Glutamatergic neuron (in vitro differentiated cells): Measurements from ENCODE around the gene CDC42SE2. TPM values are rescaled to one million over a fixed set of nuclear protein-coding genes. Genes with fewer than 3 reads are reported as not detected.
"Not testable (repeated sequence)": the region's sequence is repeated elsewhere in the genome, so short reads cannot be mapped to it uniquely, and the experiment has no call there.

Experiments used
- DNase-seq: peaks from one replicate; pipeline ENCODE4 v3.0.0; 2022
- H3K27ac Mint-ChIP-seq: one replicate; pipeline ENCODE4 v1.8.0; 2020; ENCODE audit warnings: mild to moderate bottlenecking, mixed read lengths, inconsistent platforms; ENCODE audit not compliant: unreplicated experiment
- H3K27me3 Mint-ChIP-seq: one replicate; pipeline ENCODE4 v1.8.0; 2020; ENCODE audit warnings: mild to moderate bottlenecking, moderate library complexity, mixed read lengths, inconsistent platforms; ENCODE audit not compliant: unreplicated experiment
- H3K36me3 Mint-ChIP-seq: one replicate; pipeline ENCODE4 v1.8.0; 2020; ENCODE audit warnings: mild to moderate bottlenecking, mixed read lengths, inconsistent platforms; ENCODE audit not compliant: unreplicated experiment
- H3K4me1 Mint-ChIP-seq: one replicate; pipeline ENCODE4 v1.8.0; 2020; ENCODE audit warnings: mild to moderate bottlenecking, low read depth, mixed read lengths, inconsistent platforms; ENCODE audit not compliant: unreplicated experiment
- H3K4me3 Mint-ChIP-seq: one replicate; pipeline ENCODE4 v1.8.0; 2020; ENCODE audit warnings: mild to moderate bottlenecking, mixed read lengths, inconsistent platforms; ENCODE audit not compliant: unreplicated experiment
- H3K9me3 Mint-ChIP-seq: one replicate; pipeline ENCODE4 v1.8.0; 2020; ENCODE audit warnings: mild to moderate bottlenecking, moderate library complexity, mixed read lengths, inconsistent platforms; ENCODE audit not compliant: unreplicated experiment
- total RNA-seq: library from RNA; stranded (reverse); fragmentation: NEBNext Ultra II Directional; extraction: Animal tissue kit (Norgen Biotek cat#: 25700); gene quantifications from one replicate; pipeline ENCODE4 v1.2.1, GENCODE V29; 2021; ENCODE audit not compliant: unreplicated experiment
- TF ChIP-seq, protein P1 (sequence below): fragments of 200-600 bp; sonication (generic); IDR thresholded peaks from one replicate; pipeline ENCODE4 v1.5.0; 2021; ENCODE audit not compliant: partially characterized antibody, unreplicated experiment

Gene CDC42SE2
- total RNA-seq, 1 donor from 2014 or later: 15.5 TPM

DNA sequence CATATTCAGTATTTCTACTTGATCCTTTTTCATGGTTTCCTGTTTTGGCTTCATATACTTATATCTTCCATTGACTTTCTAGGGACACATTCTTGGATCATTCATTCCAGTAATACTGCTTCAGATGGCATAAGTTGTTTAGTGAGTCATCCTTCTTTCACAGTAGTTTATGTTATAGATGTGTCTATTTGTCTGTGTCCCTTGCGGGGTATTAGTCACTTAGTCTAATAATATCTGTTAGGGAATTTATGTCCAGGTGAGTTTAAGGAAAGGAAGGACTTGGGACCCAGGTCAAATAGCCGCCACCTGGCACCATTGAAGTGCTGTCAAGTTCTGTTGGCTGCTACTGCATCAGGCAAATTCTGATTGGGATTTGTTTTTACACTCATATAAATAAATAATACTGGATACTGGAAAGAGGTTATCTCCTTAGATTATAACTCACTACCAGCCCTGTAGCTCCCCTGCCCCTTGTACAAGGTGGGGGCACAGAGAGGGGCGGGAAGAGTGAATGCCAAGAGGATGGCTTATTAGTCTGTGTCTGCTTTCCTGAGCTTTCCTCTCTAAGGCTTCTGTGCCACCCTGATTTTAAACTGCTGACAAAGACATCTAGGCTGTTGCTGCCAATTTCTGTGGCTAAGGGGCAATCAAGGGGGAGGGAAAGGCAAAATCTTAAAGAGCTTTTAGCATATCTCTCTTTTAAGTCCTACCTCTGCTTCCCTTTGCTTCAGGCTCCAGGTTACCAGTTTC, 64.9 kb downstream of the CDC42SE2 start:
- Mint-ChIP-seq H3K4me1 (no peaks in the 10 kb centered on the region), H3K36me3 (no peaks in the 10 kb centered on the region), H3K4me3 (no peak overlapping the region), H3K9me3 (no peaks in the 10 kb centered on the region), H3K27ac (no peak overlapping the region), H3K27me3 (no peaks in the 10 kb centered on the region)
- TF ChIP-seq, protein P1, sequence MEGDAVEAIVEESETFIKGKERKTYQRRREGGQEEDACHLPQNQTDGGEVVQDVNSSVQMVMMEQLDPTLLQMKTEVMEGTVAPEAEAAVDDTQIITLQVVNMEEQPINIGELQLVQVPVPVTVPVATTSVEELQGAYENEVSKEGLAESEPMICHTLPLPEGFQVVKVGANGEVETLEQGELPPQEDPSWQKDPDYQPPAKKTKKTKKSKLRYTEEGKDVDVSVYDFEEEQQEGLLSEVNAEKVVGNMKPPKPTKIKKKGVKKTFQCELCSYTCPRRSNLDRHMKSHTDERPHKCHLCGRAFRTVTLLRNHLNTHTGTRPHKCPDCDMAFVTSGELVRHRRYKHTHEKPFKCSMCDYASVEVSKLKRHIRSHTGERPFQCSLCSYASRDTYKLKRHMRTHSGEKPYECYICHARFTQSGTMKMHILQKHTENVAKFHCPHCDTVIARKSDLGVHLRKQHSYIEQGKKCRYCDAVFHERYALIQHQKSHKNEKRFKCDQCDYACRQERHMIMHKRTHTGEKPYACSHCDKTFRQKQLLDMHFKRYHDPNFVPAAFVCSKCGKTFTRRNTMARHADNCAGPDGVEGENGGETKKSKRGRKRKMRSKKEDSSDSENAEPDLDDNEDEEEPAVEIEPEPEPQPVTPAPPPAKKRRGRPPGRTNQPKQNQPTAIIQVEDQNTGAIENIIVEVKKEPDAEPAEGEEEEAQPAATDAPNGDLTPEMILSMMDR: no peak
- no peak for DNase-seq

GRCh38 chr5:131329286-131329560, 65.4 kb downstream of the CDC42SE2 start:
- Mint-ChIP-seq H3K27me3 (no peaks in the 10 kb centered on the region), H3K27ac (no peak overlapping the region), H3K9me3 (no peaks in the 10 kb centered on the region), H3K36me3 (no peaks in the 10 kb centered on the region), H3K4me3 (no peak overlapping the region), H3K4me1 (no peaks in the 10 kb centered on the region)
- TF ChIP-seq, protein P1: no peak
- DNase-seq: no peak

DNA sequence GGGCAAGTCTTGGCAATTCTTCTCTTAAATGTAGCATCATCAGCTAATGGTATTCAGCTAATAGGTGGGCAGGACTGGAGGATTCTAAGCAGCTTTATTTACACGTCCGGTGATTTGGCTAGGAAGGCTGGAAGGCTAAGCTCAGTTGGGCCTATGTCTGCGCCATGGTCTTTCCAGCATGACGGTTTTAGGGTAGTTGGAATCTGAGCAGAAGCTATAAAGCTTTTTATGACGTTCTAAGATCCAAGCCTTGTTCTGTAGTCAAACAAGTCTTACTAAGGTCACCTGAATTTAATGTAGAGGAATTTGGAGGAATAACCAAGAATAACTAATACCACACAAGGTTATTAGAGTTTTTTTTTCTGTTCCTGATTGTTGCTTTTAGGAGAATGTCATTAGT, 66.2 kb downstream of the CDC42SE2 start:
- Mint-ChIP-seq H3K27me3 (no peaks in the 10 kb centered on the region), H3K9me3 (peaks cover 1% of the 10 kb centered on the region), H3K27ac (no peak overlapping the region), H3K4me3 (no peak overlapping the region), H3K4me1 (no peaks in the 10 kb centered on the region), H3K36me3 (peaks cover 5% of the 10 kb centered on the region)
- DNase-seq: no peak
- TF ChIP-seq, protein P1: no peak

GRCh38 chr5:131335756-131336155, 71.9 kb downstream of the CDC42SE2 start:
- H3K4me3 Mint-ChIP-seq, H3K27ac Mint-ChIP-seq, DNase-seq, H3K4me1 Mint-ChIP-seq, H3K27me3 Mint-ChIP-seq: not testable (repeated sequence)
- Mint-ChIP-seq H3K9me3 (peaks cover 12% of the 10 kb centered on the region), H3K36me3 (peaks cover 24% of the 10 kb centered on the region)

DNA sequence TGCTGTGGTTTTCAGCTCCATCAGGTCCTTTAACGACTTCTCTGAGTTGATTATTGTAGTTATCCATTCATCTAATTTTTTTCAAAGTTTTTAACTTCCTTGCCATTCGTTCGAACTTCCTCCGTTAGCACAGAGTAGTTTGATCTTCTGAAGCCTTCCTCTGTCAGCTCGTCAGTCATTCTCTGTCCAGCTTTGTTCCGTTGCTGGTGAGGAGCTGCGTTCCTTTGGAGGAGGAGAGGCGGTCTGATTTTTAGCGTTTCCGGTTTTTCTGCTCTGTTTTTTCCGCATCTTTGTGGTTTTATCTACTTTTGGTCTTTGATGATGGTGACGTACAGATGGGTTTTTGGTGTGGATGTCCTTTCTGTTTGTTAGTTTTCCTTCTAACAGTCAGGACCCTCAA, 72.9 kb downstream of the CDC42SE2 start:
- Mint-ChIP-seq H3K36me3 (peaks cover 24% of the 10 kb centered on the region), H3K9me3 (peaks cover 12% of the 10 kb centered on the region)

DNA sequence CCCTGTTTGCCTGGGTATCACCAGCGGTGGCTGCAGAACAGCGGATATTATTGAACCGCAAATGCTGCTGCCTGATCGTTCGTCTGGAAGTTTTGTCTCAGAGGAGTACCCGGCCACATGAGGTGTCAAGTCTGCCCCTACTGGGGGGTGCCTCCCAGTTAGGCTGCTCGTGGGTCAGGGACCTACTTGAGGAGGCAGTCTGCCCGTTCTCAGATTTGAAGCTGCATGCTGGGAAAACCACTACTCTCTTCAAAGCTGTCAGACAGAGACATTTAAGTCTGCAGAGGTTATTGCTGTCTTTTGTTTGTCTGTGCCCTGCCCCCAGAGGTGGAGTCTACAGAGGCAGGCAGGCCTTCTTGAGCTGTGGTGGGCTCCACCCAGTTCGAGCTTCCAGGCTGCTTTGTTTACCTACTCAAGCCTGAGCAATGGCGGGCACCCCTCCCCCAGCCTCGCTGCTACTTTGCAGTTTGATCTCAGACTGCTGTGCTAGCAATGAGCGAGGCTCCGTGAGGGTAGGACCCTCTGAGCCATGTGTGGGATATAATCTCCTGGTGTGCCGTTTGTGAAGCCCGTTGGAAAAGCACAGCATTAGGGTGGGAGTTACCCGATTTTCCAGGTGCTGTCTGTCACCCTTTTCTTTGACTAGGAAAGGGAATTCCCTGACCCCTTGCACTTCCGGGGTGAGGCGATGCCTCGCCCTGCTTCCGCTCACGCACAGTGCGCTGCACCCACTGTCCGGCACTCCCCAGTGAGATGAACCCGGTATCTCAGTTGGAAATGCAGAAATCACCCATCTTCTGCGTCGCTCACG, 73.6 kb downstream of the CDC42SE2 start:
- not testable (repeated sequence) for H3K27me3 Mint-ChIP-seq, H3K4me1 Mint-ChIP-seq, H3K27ac Mint-ChIP-seq, H3K4me3 Mint-ChIP-seq
- Mint-ChIP-seq H3K36me3 (peaks cover 24% of the 10 kb centered on the region), H3K9me3 (peaks cover 12% of the 10 kb centered on the region)
- DNase-seq: peak; percentile 28

More for the DNA sequence above, 72.9 kb downstream of the CDC42SE2 start:
- not testable (repeated sequence) for H3K27ac Mint-ChIP-seq, H3K4me1 Mint-ChIP-seq, DNase-seq, H3K4me3 Mint-ChIP-seq, H3K27me3 Mint-ChIP-seq
